ENCODE measurements around the gene AMPD2.
"Not testable (repeated sequence)": the region's sequence is repeated elsewhere in the genome, so short reads cannot be mapped to it uniquely, and the experiment has no call there.

Gene AMPD2

GRCh38 chr1:109676683-109677381 lies 57.2 kb downstream of the AMPD2 start:
- DNase-seq (ENCODE audit: low read depth, low spot score), result not testable (repeated sequence)

- DNase-seq (ENCODE audit: low read depth, low spot score), result no peak
Measured at GRCh38 chr1:109677459-109677858, 57.8 kb downstream of the AMPD2 start.

- DNase-seq (ENCODE audit: low read depth, low spot score), result not testable (repeated sequence)
Measured at GRCh38 chr1:109678637-109679036, 59.0 kb downstream of the AMPD2 start.
